PC-9 (cell line): ENCODE data around the gene ACAP3. TPM values are rescaled to one million over a fixed set of nuclear protein-coding genes. Genes with fewer than 3 reads are reported as not detected.

Source experiments
- BruUV-seq: library from RNA; stranded (reverse); fragments of 400-500 nt; replicated peaks from 2 replicates; lab custom pipeline; 2021; lab: Mats Ljungman, UMichigan
- CTCF ChIA-PET: fragments of 300-600 bp; sonication (Branson Sonifier 250); formaldehyde crosslinking; loops from one replicate; lab custom pipeline; 2022; ENCODE audit warnings: antibody characterized with exemption; lab: Charles Lee
- POLR2A ChIA-PET: fragments of 300-600 bp; sonication (Branson Sonifier 250); formaldehyde crosslinking; loops from one replicate; lab custom pipeline; 2022; ENCODE audit warnings: antibody characterized with exemption; ENCODE audit not compliant: unreplicated experiment; lab: Charles Lee
- DNase-seq, 2 experiments: peaks; one replicate each; pipeline versions ENCODE4 v3.0.0 to v3.0.0-alpha.2; 2015 to 2022; ENCODE audit warnings: mixed read lengths in 1 of 2
- H2AFZ ChIP-seq: fragments of 200-600 bp; sonication (generic); 2 replicates; pipeline ENCODE4 v1.8.1; 2017; ENCODE audit warnings: antibody characterized with exemption
- H3F3A ChIP-seq: fragments of 200-600 bp; sonication (generic); 2 replicates; pipeline ENCODE4 v1.8.1; 2017; ENCODE audit warnings: antibody characterized with exemption, mild to moderate bottlenecking, low read depth; ENCODE audit not compliant: insufficient read depth
- H3K27ac ChIP-seq: fragments of 200-600 bp; sonication (generic); 2 replicates; pipeline ENCODE4 v1.6.1; 2016; ENCODE audit warnings: mixed run types
- H3K27me3 ChIP-seq: fragments of 200-600 bp; sonication (generic); 2 replicates; pipeline ENCODE4 v1.6.1; 2016; ENCODE audit warnings: low read depth, mixed run types; ENCODE audit not compliant: insufficient read depth
- H3K36me3 ChIP-seq: fragments of 200-600 bp; sonication (generic); 2 replicates; pipeline ENCODE4 v1.6.1; 2016; ENCODE audit warnings: low read depth, mixed run types
- H3K4me1 ChIP-seq: fragments of 200-600 bp; sonication (generic); replicated peaks from 2 replicates; pipeline ENCODE4 v1.6.1; 2016; ENCODE audit warnings: mixed run types; ENCODE audit not compliant: insufficient read depth
- H3K4me2 ChIP-seq: fragments of 200-600 bp; sonication (generic); 2 replicates; pipeline ENCODE4 v1.6.1; 2017; ENCODE audit warnings: mixed run types
- H3K4me3 ChIP-seq: fragments of 200-600 bp; sonication (generic); 2 replicates; pipeline ENCODE4 v1.6.1; 2016; ENCODE audit warnings: mixed run types
- H3K79me2 ChIP-seq: fragments of 200-600 bp; sonication (generic); 2 replicates; pipeline ENCODE4 v1.6.1; 2017; ENCODE audit warnings: low read depth, mixed run types
- H3K9me2 ChIP-seq: fragments of 200-600 bp; sonication (generic); 2 replicates; pipeline ENCODE4 v1.8.1; 2017; ENCODE audit warnings: mild to moderate bottlenecking; ENCODE audit not compliant: insufficient read depth
- H3K9me3 ChIP-seq: fragments of 200-600 bp; sonication (generic); 2 replicates; pipeline ENCODE4 v1.8.1; 2016; ENCODE audit warnings: low read depth; ENCODE audit not compliant: insufficient read depth
- H4K20me1 ChIP-seq: fragments of 200-600 bp; sonication (generic); 2 replicates; pipeline ENCODE4 v1.8.1; 2017; ENCODE audit not compliant: insufficient read depth
- CTCF ChIP-seq: fragments of 200-600 bp; sonication (generic); conservative IDR thresholded peaks from 2 replicates; pipeline ENCODE4 v1.6.1; 2017; ENCODE audit warnings: mixed run types, antibody characterized with exemption, mild to moderate bottlenecking, moderate library complexity
- EZH2 ChIP-seq: fragments of 200-600 bp; sonication (generic); IDR thresholded peaks from 2 replicates; pipeline ENCODE4 v1.8.0; 2017; ENCODE audit warnings: antibody characterized with exemption, low read depth
- intact Hi-C: fragments of 100-400 bp; cut with micrococcal nuclease; formaldehyde crosslinking; loops from one replicate; pipeline ENCODE4 v1.10.0; 2022; ENCODE audit not compliant: unreplicated experiment
- total RNA-seq: library from RNA; stranded (reverse); gene quantifications from 2 replicates; pipeline ENCODE4 v1.2.3, GENCODE V29; 2021

Gene ACAP3
- total RNA-seq, 1 experiment from 2014 or later = 54.8 TPM

- H3K9me2 ChIP-seq = no peaks in the 10 kb centered on the region
- no peak for TF ChIP-seq EZH2
- no peak for TF ChIP-seq CTCF
- no peak overlapping the region for H3K27ac ChIP-seq
- no TSS peak for BruUV-seq
- intact Hi-C loops = no loop called here
- no peak for DNase-seq
- no peak overlapping the region for H2AFZ ChIP-seq
- H4K20me1 ChIP-seq = no peaks in the 10 kb centered on the region
- H3K79me2 ChIP-seq = no peaks in the 10 kb centered on the region
- H3K4me3 ChIP-seq = no peak overlapping the region
- no peaks in the 10 kb centered on the region for H3K27me3 ChIP-seq
- POLR2A ChIA-PET = no interaction called here
- no peaks in the 10 kb centered on the region for H3K36me3 ChIP-seq
- H3K4me1 ChIP-seq = no peaks in the 10 kb centered on the region
- H3K9me3 ChIP-seq = no peaks in the 10 kb centered on the region
- H3K4me2 ChIP-seq = no peak overlapping the region
- H3F3A ChIP-seq = no peaks in the 10 kb centered on the region
- CTCF ChIA-PET = no interaction called here
Observed at GRCh38 chr1:1245178-1245816, 62.4 kb downstream of the ACAP3 start.

GRCh38 chr1:1244192-1244811 is 63.4 kb downstream of the ACAP3 start:
- H3K36me3 ChIP-seq = no peaks in the 10 kb centered on the region
- no peaks in the 10 kb centered on the region for H3K79me2 ChIP-seq
- no peak overlapping the region for H2AFZ ChIP-seq
- no peaks in the 10 kb centered on the region for H3K27me3 ChIP-seq
- ChIA-PET CTCF (no interaction called here), POLR2A (no interaction called here)
- peak in 1 of 2 experiments; percentile 26 for DNase-seq
- intact Hi-C loops = no loop called here
- H3K4me3 ChIP-seq = no peak overlapping the region
- H3F3A ChIP-seq = no peaks in the 10 kb centered on the region
- H3K27ac ChIP-seq = no peak overlapping the region
- H3K9me2 ChIP-seq = no peaks in the 10 kb centered on the region
- no peak for TF ChIP-seq EZH2
- no peak for TF ChIP-seq CTCF
- peaks cover 5% of the 10 kb centered on the region for H3K4me1 ChIP-seq
- H3K4me2 ChIP-seq = no peak overlapping the region
- H4K20me1 ChIP-seq = no peaks in the 10 kb centered on the region
- no peaks in the 10 kb centered on the region for H3K9me3 ChIP-seq
- no TSS peak for BruUV-seq

- intact Hi-C loops = no loop called here
- Histone ChIP-seq H3K27me3 (no peaks in the 10 kb centered on the region), H4K20me1 (no peaks in the 10 kb centered on the region), H3K27ac (no peak overlapping the region), H3K4me3 (no peak overlapping the region), H3K9me2 (no peaks in the 10 kb centered on the region), H3K79me2 (no peaks in the 10 kb centered on the region), H3F3A (peaks cover under 1% of the 10 kb centered on the region; the same call in 1 of the 2 replicates), H3K9me3 (no peaks in the 10 kb centered on the region), H3K36me3 (no peaks in the 10 kb centered on the region), H3K4me1 (peaks cover 10% of the 10 kb centered on the region), H3K4me2 (no peak overlapping the region), H2AFZ (no peak overlapping the region)
- no TSS peak for BruUV-seq
- ChIA-PET POLR2A (no interaction called here), CTCF (no interaction called here)
- no peak for DNase-seq
- TF ChIP-seq CTCF (no peak), EZH2 (no peak)
Observed at GRCh38 chr1:1243807-1244191, 63.9 kb downstream of the ACAP3 start.
